Nephron progenitor cell (in vitro differentiated cells): Measurements from ENCODE around the gene RNF133.
"Not testable (repeated sequence)": the region's sequence is repeated elsewhere in the genome, so short reads cannot be mapped to it uniquely, and the experiment has no call there.

Source experiments
- DNase-seq: peaks from one replicate; pipeline ENCODE4 v3.0.0; 2021
- H3K27ac Mint-ChIP-seq: 2 replicates; pipeline ENCODE4 v1.8.0; 2021; ENCODE audit warnings: mild to moderate bottlenecking, moderate library complexity, mixed read lengths
- H3K27me3 Mint-ChIP-seq: 2 replicates; pipeline ENCODE4 v1.8.0; 2021; ENCODE audit warnings: mild to moderate bottlenecking, low read depth, mixed read lengths; ENCODE audit not compliant: poor library complexity
- H3K36me3 Mint-ChIP-seq: 2 replicates; pipeline ENCODE4 v1.8.0; 2021; ENCODE audit warnings: low read depth, mixed read lengths
- H3K4me1 Mint-ChIP-seq: 2 replicates; pipeline ENCODE4 v1.8.0; 2021; ENCODE audit warnings: mixed read lengths
- H3K4me3 Mint-ChIP-seq: 2 replicates; pipeline ENCODE4 v1.8.0; 2021; ENCODE audit warnings: mild to moderate bottlenecking, moderate library complexity, mixed read lengths
- H3K9me3 Mint-ChIP-seq: 2 replicates; pipeline ENCODE4 v1.8.0; 2021; ENCODE audit warnings: mild to moderate bottlenecking, moderate library complexity, mixed read lengths
- CTCF ChIP-seq: fragments of 200-600 bp; sonication (generic); IDR thresholded peaks from 2 replicates; pipeline ENCODE4 v1.5.0; 2021; ENCODE audit warnings: antibody characterized with exemption

Gene RNF133

GRCh38 chr7:122689346-122690109 lies 9.4 kb downstream of the RNF133 start:
- DNase-seq: no peak
- H3K27me3 Mint-ChIP-seq: peaks cover 4% of the 10 kb centered on the region
- no peak overlapping the region for H3K4me3 Mint-ChIP-seq
- peaks cover 8% of the 10 kb centered on the region for H3K9me3 Mint-ChIP-seq
- H3K4me1 Mint-ChIP-seq: peaks cover 5% of the 10 kb centered on the region
- TF ChIP-seq CTCF: no peak
- H3K27ac Mint-ChIP-seq: no peak overlapping the region
- peaks cover 5% of the 10 kb centered on the region for H3K36me3 Mint-ChIP-seq

GRCh38 chr7:122688400-122688998 lies 10.4 kb downstream of the RNF133 start:
- peaks cover 8% of the 10 kb centered on the region for H3K9me3 Mint-ChIP-seq

GRCh38 chr7:122686360-122686878 lies 12.5 kb downstream of the RNF133 start:
- Mint-ChIP-seq H3K9me3 (no peaks in the 10 kb centered on the region), H3K4me3 (no peak overlapping the region), H3K27me3 (peaks cover under 1% of the 10 kb centered on the region), H3K36me3 (no peaks in the 10 kb centered on the region), H3K27ac (no peak overlapping the region), H3K4me1 (peaks cover 5% of the 10 kb centered on the region)
- no peak for DNase-seq
- TF ChIP-seq CTCF: no peak

More at GRCh38 chr7:122688400-122688998, 10.4 kb downstream of the RNF133 start:
- H3K36me3 Mint-ChIP-seq: peaks cover 5% of the 10 kb centered on the region
- DNase-seq: no peak
- H3K4me1 Mint-ChIP-seq: peaks cover 5% of the 10 kb centered on the region
- H3K27ac Mint-ChIP-seq: no peak overlapping the region
- TF ChIP-seq CTCF: no peak
- H3K27me3 Mint-ChIP-seq: peaks cover 4% of the 10 kb centered on the region
- H3K4me3 Mint-ChIP-seq: no peak overlapping the region

- peaks cover 7% of the 10 kb centered on the region for H3K4me1 Mint-ChIP-seq
- no peaks in the 10 kb centered on the region for H3K36me3 Mint-ChIP-seq
- TF ChIP-seq CTCF: no peak
- H3K4me3 Mint-ChIP-seq: no peak overlapping the region
- no peaks in the 10 kb centered on the region for H3K27me3 Mint-ChIP-seq
- H3K27ac Mint-ChIP-seq: no peak overlapping the region
- DNase-seq: no peak
- no peaks in the 10 kb centered on the region for H3K9me3 Mint-ChIP-seq
These were observed 14.4 kb downstream of the RNF133 start for GRCh38 chr7:122684504-122684903.

GRCh38 chr7:122682815-122683550 lies 15.9 kb downstream of the RNF133 start:
- Mint-ChIP-seq H3K9me3 (no peaks in the 10 kb centered on the region), H3K4me3 (no peak overlapping the region), H3K4me1 (peaks cover 6% of the 10 kb centered on the region), H3K27ac (no peak overlapping the region), H3K27me3 (no peaks in the 10 kb centered on the region), H3K36me3 (no peaks in the 10 kb centered on the region)
- DNase-seq: no peak
- no peak for TF ChIP-seq CTCF

GRCh38 chr7:122681186-122681585 lies 17.7 kb downstream of the RNF133 start:
- not testable (repeated sequence) for H3K9me3 Mint-ChIP-seq, H3K4me1 Mint-ChIP-seq, H3K4me3 Mint-ChIP-seq, H3K27ac Mint-ChIP-seq, H3K36me3 Mint-ChIP-seq, DNase-seq, H3K27me3 Mint-ChIP-seq
